ENCODE measurements around the gene ADAMTS16. TPM values are rescaled to one million over a fixed set of nuclear protein-coding genes. Genes with fewer than 3 reads are reported as not detected.

Gene ADAMTS16
- total and polyA plus RNA-seq, 2 donors (not counting 3 experiments of a cell fraction or from before 2014, with no cell fraction given): not detected

DNA sequence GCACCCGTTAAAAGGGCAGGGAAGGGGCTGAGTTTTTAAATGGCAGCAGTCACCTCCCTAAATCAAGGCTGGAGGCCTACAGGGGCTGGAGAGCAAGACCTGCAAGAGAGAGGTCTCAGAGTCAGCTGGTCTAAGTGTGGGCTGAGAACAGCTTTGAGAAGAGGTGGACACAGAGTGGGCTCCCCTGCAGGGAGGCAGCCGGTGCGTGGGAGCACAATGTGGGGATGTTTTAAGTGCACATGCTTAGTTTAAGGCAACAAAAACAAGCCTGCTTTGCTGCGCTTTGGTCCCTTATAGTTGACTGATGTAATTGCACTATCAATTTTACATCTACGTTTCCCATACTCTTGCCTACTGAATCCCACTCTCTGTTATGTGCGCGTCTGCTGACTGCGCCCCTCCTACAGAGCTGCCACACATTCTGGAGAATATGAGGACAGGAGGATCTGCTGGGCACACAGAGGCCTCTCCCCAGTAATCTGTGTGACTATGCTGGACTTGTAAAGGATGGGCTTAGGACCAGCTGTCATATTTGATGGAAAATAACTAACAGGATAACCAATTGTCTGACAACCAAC, 220.3 kb downstream of the ADAMTS16 start:
- CTCF ChIA-PET: no interaction called here
- dilution Hi-C loops (cut with MboI; ENCODE audit: extremely low pct_ligation_motif_present, low sequenced_read_pairs): no loop called here

More for the DNA sequence above, 220.3 kb downstream of the ADAMTS16 start:
- no peak overlapping the region for H2AFZ ChIP-seq (ENCODE audit: low read depth, low read length)
- H3K79me2 ChIP-seq (ENCODE audit: control insufficient read depth, insufficient read depth, low read length): no peaks in the 10 kb centered on the region
- H3K4me3 ChIP-seq (replicated peaks in 1 of 3; ENCODE audit: insufficient read depth in 1 of 3, low read depth in 1 of 3, low read length in 3 of 3): no peak overlapping the region
- H4K20me1 ChIP-seq (replicated peaks; ENCODE audit: control insufficient read depth, extremely low read depth, insufficient read depth, low read length): no peaks in the 10 kb centered on the region
- no peaks in the 10 kb centered on the region for H3K36me3 ChIP-seq (ENCODE audit: control insufficient read depth in 2 of 2, extremely low read depth in 1 of 2, insufficient read depth in 2 of 2, low read length in 2 of 2)
- no peak overlapping the region for H3K9ac ChIP-seq (replicated peaks; ENCODE audit: extremely low read depth, insufficient read depth, low read length)
- no peak for TF ChIP-seq POLR2AphosphoS5 (IDR thresholded peaks at IDR 0.05; ENCODE audit: insufficient read depth, low read depth, low read length)
- no peak for TF ChIP-seq CTCF (IDR thresholded peaks at IDR 0.05; ENCODE audit: extremely low read depth in 1 of 2, insufficient read depth in 1 of 2, low read depth in 1 of 2, low read length in 2 of 2)
- no peak for TF ChIP-seq POLR2A (IDR thresholded peaks at IDR 0.05; ENCODE audit: low read depth, low read length)
- TF ChIP-seq MYC (IDR thresholded peaks at IDR 0.05; ENCODE audit: low read depth, low read length): no peak
- no peak for TF ChIP-seq FOS (IDR thresholded peaks at IDR 0.05; ENCODE audit: borderline replicate concordance, insufficient read depth, low read length)
- TF ChIP-seq EZH2 (IDR thresholded peaks at IDR 0.05; ENCODE audit: borderline replicate concordance, low read depth, low read length, severe bottlenecking): no peak
- no peak for TF ChIP-seq JUN (IDR thresholded peaks at IDR 0.05; ENCODE audit: borderline replicate concordance, insufficient read depth, insufficient read length, low read depth)
- TF ChIP-seq GATA2 (IDR thresholded peaks at IDR 0.05; ENCODE audit: insufficient read depth, insufficient read length, low read depth, low read length): no peak
- no peak for TF ChIP-seq MAX (IDR thresholded peaks at IDR 0.05; ENCODE audit: insufficient read depth, insufficient read length)
- no peaks in the 10 kb centered on the region for H3K4me1 ChIP-seq (ENCODE audit: control insufficient read depth, extremely low read depth, insufficient read depth, low read length)
- H3K27me3 ChIP-seq (ENCODE audit: control insufficient read depth in 2 of 2, insufficient read depth in 2 of 2, low read length in 2 of 2): no peaks in the 10 kb centered on the region
- no peaks in the 10 kb centered on the region for H3K9me3 ChIP-seq (replicated peaks; ENCODE audit: control insufficient read depth, insufficient read depth, low read length)
- H3K9me1 ChIP-seq (replicated peaks; ENCODE audit: control insufficient read depth, extremely low read depth, insufficient read depth, low read length): no peaks in the 10 kb centered on the region
- DNase-seq (ENCODE audit: low read depth, low spot score) (no peak), FAIRE-seq (no peak)
- intact Hi-C loops (cut with micrococcal nuclease): no loop called here
- H3K4me2 ChIP-seq (ENCODE audit: insufficient read depth, low read length): no peak overlapping the region
- BruUV-seq (replicated peaks): no TSS peak
- POLR2A ChIA-PET: no interaction called here
- no peak overlapping the region for H3K27ac ChIP-seq (ENCODE audit: insufficient read depth, low read depth, low read length)

Data from endothelial cell of umbilical vein (primary cell).